ENCODE data around the gene DDR1.
"Not testable (repeated sequence)": the region's sequence is repeated elsewhere in the genome, so short reads cannot be mapped to it uniquely, and the experiment has no call there.

The DDR1 gene

DNA sequence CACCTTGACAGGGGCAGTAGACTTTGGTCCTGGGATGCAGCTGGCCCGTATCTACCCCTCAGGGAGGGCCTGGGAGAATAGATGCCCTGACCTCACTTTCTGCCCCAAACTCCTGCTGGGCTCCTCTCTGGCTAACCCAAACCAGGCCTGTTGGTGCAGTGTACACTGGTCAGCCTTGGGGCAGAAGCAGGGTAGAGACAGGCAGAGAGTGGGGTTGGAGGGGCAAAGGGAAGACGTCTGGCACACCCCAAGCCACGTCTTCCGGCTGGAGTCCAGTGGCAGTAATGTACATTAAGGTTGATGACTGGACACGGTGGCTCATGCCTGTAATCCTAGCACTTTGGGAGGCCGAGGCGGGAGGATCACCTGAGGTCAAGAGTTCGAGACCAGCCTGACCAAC, 9.3 kb downstream of the DDR1 start:
- H3K4me1 Mint-ChIP-seq, result peaks cover 9% of the 10 kb centered on the region

DNA sequence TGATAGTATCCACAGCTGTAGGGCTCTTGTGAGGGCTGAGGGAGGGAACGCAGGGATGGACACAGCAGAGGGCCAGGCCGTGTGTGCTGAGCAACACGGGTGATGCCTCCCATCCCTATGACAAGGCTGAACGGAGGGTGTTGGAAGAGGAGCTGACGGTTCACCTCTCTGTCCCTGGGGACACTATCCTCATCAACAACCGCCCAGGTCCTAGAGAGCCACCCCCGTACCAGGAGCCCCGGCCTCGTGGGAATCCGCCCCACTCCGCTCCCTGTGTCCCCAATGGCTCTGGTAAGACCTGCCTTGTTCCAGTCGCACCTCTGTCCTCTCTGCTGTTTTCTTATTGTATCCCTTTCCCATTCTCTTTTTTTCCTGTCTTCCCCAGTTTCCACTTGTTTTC, 10.1 kb downstream of the DDR1 start:
- no peak for ATAC-seq
- Mint-ChIP-seq H3K4me1 (peaks cover 9% of the 10 kb centered on the region), H3K4me3 (no peak overlapping the region), H3K9me3 (no peaks in the 10 kb centered on the region), H3K36me3 (peaks cover 63% of the 10 kb centered on the region), H3K27ac (no peak overlapping the region), H3K27me3 (no peaks in the 10 kb centered on the region)

More for the DNA sequence above, 9.3 kb downstream of the DDR1 start:
- Mint-ChIP-seq H3K27ac (no peak overlapping the region), H3K9me3 (no peaks in the 10 kb centered on the region), H3K27me3 (no peaks in the 10 kb centered on the region), H3K4me3 (no peak overlapping the region), H3K36me3 (peaks cover 62% of the 10 kb centered on the region)
- no peak for ATAC-seq

DNA sequence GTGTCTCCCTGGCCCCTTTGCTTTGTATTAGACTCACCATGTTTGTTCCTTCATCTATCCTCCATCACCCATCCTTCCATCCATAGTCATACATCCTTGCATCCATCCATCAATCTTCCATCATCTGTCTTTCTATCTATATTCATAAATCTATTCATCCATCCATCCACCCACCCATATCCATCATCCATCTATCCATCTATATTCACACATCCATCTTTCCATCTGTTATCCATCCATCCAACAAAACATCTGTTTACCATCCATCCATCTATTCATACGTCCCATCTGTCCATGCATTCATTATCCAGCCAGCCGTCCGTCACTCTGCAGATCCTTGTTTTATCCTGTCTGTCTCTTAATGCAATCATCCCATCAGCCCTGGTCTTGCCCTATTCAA, 10.6 kb downstream of the DDR1 start:
- no peaks in the 10 kb centered on the region for H3K9me3 Mint-ChIP-seq
- H3K36me3 Mint-ChIP-seq, result peaks cover 63% of the 10 kb centered on the region
- ATAC-seq, result no peak
- no peaks in the 10 kb centered on the region for H3K27me3 Mint-ChIP-seq
- H3K4me1 Mint-ChIP-seq, result peaks cover 6% of the 10 kb centered on the region
- no peak overlapping the region for H3K4me3 Mint-ChIP-seq
- H3K27ac Mint-ChIP-seq, result no peak overlapping the region

DNA sequence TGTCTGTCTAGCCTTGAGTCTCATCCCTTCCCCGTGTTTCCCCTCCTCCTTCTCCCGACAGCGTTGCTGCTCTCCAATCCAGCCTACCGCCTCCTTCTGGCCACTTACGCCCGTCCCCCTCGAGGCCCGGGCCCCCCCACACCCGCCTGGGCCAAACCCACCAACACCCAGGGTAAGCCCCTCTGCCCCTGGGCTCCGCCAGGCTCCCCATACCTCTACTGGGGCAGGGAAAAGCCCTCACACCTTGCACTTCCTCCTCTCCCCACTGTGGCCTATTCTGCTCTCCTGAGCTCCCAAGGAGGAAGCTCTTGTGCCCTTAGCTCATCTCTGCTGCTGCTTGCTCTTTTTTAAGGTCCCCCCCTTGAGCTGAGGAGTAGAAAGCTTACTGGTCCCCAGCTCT, 11.0 kb downstream of the DDR1 start:
- peaks cover 2% of the 10 kb centered on the region for H3K4me1 Mint-ChIP-seq
- ATAC-seq, result no peak
- peak overlapping the region; percentile 69 for H3K27ac Mint-ChIP-seq
- H3K9me3 Mint-ChIP-seq, result no peaks in the 10 kb centered on the region
- no peaks in the 10 kb centered on the region for H3K27me3 Mint-ChIP-seq
- H3K4me3 Mint-ChIP-seq, result no peak overlapping the region
- H3K36me3 Mint-ChIP-seq, result peaks cover 63% of the 10 kb centered on the region

DNA sequence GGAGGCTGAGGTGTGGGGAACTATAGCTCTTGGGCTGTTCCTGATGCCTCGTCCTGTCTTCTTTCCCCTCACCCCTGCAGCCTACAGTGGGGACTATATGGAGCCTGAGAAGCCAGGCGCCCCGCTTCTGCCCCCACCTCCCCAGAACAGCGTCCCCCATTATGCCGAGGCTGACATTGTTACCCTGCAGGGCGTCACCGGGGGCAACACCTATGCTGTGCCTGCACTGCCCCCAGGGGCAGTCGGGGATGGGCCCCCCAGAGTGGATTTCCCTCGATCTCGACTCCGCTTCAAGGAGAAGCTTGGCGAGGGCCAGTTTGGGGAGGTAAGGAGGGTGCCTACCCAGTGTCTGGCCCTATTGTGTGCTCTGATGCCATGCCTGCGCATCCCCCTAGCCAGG, 12.2 kb downstream of the DDR1 start:
- no peak overlapping the region for H3K4me3 Mint-ChIP-seq
- H3K36me3 Mint-ChIP-seq, result peaks cover 60% of the 10 kb centered on the region
- H3K4me1 Mint-ChIP-seq, result no peaks in the 10 kb centered on the region
- no peak for ATAC-seq
- no peak overlapping the region for H3K27ac Mint-ChIP-seq
- H3K9me3 Mint-ChIP-seq, result no peaks in the 10 kb centered on the region
- H3K27me3 Mint-ChIP-seq, result no peaks in the 10 kb centered on the region

DNA sequence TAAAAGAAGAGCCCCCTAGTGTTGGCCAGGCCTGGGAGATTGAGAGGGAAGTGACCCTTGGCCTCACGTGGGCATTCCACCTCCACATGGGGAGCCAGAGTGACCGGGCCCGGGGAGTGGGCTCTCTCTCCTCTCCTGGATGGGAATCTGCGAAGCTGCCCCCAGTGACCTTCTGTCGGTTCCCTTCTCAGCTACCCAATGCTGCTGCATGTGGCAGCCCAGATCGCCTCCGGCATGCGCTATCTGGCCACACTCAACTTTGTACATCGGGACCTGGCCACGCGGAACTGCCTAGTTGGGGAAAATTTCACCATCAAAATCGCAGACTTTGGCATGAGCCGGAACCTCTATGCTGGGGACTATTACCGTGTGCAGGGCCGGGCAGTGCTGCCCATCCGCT, 13.6 kb downstream of the DDR1 start:
- no peak for ATAC-seq
- Mint-ChIP-seq H3K27ac (no peak overlapping the region), H3K27me3 (no peaks in the 10 kb centered on the region), H3K4me1 (peaks cover 8% of the 10 kb centered on the region), H3K36me3 (peaks cover 53% of the 10 kb centered on the region), H3K4me3 (no peak overlapping the region), H3K9me3 (no peaks in the 10 kb centered on the region)

DNA sequence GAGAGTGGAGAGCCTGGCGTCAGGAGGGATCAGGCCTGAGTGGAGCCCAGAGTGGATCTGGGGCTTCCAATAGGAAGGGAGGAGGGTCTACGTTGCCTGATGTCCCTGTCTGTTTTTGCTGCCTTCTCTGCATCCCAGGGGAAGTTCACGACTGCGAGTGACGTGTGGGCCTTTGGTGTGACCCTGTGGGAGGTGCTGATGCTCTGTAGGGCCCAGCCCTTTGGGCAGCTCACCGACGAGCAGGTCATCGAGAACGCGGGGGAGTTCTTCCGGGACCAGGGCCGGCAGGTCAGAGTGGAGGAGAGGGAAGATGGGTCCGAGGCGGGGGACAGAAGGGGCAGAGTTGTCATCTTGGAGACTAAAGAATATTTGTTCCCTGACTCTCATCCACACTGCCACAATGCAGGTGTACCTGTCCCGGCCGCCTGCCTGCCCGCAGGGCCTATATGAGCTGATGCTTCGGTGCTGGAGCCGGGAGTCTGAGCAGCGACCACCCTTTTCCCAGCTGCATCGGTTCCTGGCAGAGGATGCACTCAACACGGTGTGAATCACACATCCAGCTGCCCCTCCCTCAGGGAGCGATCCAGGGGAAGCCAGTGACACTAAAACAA, 14.5 kb downstream of the DDR1 start:
- peaks cover 47% of the 10 kb centered on the region for H3K36me3 Mint-ChIP-seq
- no peaks in the 10 kb centered on the region for H3K27me3 Mint-ChIP-seq
- no peak overlapping the region for H3K4me3 Mint-ChIP-seq
- H3K27ac Mint-ChIP-seq, result no peak overlapping the region
- H3K9me3 Mint-ChIP-seq, result no peaks in the 10 kb centered on the region
- peaks cover 11% of the 10 kb centered on the region for H3K4me1 Mint-ChIP-seq
- ATAC-seq, result no peak

DNA sequence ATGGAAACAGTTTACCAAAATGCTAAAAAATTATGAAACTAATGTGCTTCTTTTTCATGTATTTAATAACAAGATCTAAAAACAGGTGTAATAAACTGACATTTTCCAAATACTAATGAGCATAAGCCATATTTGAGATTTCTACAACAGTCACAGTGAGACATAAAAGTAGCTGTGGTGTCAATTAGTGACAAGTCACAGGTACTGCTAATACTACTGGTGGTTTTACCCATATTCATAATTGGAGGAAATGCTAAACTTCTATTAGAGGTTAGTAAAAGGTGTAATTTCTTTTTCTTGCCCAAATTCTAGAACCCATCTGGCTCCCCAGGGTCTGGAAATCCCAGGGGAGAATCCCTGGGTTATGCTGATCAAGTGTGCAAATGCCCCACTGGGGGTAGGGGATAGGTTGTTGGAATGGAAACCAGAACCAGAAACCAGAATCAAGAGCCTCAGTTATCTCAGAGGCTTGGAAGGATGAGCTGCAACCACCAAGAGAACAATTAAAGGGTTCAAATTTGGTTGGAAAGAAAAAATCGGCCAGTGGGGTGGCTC, 16.6 kb downstream of the DDR1 start:
- Mint-ChIP-seq H3K27me3 (no peaks in the 10 kb centered on the region), H3K4me3 (no peak overlapping the region), H3K9me3 (no peaks in the 10 kb centered on the region), H3K36me3 (peaks cover 28% of the 10 kb centered on the region), H3K4me1 (peaks cover 11% of the 10 kb centered on the region), H3K27ac (no peak overlapping the region)
- no peak for ATAC-seq

DNA sequence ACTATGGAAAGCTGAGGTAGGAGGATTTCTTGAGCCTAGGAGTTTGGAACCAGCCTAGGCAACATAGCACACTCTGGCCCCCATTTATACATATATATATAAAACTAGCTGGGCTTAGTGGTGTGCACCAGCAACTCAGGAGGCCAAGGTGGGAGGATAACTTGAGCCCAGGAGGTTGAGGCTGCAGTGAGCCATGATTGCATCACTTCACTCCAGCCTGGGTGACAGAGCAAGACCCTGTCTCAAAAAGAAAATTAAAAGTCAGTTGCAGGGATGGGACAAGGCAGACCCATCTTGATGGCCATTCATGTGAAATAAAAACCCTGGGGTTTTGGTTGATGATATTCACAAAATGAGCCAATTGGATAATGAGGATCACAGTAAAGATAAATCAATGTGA, 17.1 kb downstream of the DDR1 start:
- no peak for ATAC-seq
- no peaks in the 10 kb centered on the region for H3K9me3 Mint-ChIP-seq
- H3K4me3 Mint-ChIP-seq, result no peak overlapping the region
- no peaks in the 10 kb centered on the region for H3K27me3 Mint-ChIP-seq
- H3K36me3 Mint-ChIP-seq, result peaks cover 25% of the 10 kb centered on the region
- peaks cover 11% of the 10 kb centered on the region for H3K4me1 Mint-ChIP-seq
- H3K27ac Mint-ChIP-seq, result no peak overlapping the region

DNA sequence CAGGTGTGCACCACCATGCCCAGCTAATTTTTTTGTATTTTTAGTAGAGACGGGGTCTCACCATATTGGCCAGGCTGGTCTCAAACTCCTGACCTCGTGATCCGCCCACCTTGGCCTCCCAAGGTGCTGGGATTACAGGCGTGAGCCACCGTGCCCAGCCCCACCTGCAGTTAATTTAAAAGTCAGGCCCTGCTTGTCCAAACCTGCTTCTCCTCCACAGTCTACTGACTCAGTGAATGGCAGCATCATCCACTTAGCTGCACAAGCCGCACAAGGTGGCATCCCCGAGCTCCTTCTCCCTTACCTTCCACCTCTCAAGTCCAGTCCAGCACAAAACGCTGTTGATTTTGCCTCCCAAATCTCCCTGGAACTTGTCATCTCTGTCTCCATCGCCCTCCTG, 17.9 kb downstream of the DDR1 start:
- not testable (repeated sequence) for H3K4me3 Mint-ChIP-seq, H3K9me3 Mint-ChIP-seq, H3K27me3 Mint-ChIP-seq, ATAC-seq
- Mint-ChIP-seq H3K27ac (peak overlapping the region; percentile 62), H3K36me3 (peaks cover 21% of the 10 kb centered on the region), H3K4me1 (peaks cover 11% of the 10 kb centered on the region)

DNA sequence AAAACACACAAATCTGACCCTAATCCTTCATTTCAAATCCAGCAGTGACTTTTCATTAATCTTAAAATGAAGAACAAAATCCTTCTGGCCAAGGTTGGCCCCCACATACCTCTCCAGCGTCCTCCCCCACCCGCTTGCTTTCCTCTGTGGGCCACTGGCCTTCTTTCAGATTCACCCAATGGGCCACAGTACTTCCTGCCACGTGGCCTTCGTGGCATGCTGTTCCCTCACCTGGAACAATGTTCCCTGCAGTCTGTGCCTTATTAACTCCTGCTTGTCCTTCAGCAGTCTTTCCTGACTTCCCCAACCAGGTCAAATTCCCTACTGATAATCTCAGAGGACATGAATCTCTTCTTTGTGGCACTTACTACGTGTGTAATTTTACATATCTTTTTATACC, 18.4 kb downstream of the DDR1 start:
- Mint-ChIP-seq H3K27me3 (no peaks in the 10 kb centered on the region), H3K4me3 (no peak overlapping the region), H3K9me3 (no peaks in the 10 kb centered on the region), H3K36me3 (peaks cover 21% of the 10 kb centered on the region), H3K27ac (peak overlapping the region; percentile 62), H3K4me1 (peaks cover 11% of the 10 kb centered on the region)
- ATAC-seq, result no peak

DNA sequence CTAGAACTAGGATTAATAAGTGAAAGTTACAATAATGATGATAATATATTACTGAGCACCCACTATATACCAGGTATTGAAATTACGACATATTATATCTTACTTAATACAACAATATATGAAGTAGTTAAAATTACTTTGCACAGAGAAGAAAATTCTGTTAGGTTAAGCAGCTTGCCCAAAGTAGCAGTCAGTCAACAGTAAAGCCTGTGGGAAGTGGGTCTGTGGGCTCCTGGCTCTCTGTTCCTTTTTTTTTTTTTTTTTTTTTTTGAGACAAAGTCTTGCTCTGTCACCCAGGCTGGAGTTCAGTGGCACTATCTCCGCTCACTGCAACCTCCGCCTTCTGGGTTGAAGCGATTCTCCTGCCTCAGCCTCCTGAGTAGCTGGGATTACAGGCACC, 18.9 kb downstream of the DDR1 start:
- H3K4me1 Mint-ChIP-seq, result peaks cover 15% of the 10 kb centered on the region
- no peaks in the 10 kb centered on the region for H3K9me3 Mint-ChIP-seq
- peaks cover 18% of the 10 kb centered on the region for H3K36me3 Mint-ChIP-seq
- H3K4me3 Mint-ChIP-seq, result no peak overlapping the region
- no peaks in the 10 kb centered on the region for H3K27me3 Mint-ChIP-seq
- peak overlapping the region; percentile 62 for H3K27ac Mint-ChIP-seq
- no peak for ATAC-seq

DNA sequence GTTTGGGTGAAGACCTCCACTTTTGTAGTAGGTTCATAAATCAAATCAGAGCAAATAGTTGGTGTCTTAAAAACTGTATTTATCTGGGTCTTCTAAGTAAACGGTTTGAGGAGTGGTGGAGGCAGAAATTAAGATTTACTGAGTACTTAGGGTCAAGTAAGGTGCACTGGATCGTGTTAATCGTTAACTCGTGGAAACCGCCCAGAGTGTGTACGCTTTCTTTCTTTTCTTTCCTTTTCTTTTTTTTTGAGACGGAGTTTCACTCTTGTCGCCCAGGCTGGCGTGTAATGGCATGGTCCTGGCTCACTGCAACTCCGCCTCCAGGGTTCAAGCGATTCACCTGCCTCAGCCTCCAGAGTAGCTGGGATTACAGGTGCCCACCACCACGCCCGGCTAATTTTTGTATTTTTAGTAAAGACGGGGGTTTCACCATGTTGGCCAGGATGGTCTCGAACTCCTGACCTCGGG, 23.0 kb downstream of the DDR1 start:
- not testable (repeated sequence) for H3K9me3 Mint-ChIP-seq, ATAC-seq, H3K27me3 Mint-ChIP-seq
- H3K36me3 Mint-ChIP-seq, result peaks cover 17% of the 10 kb centered on the region
- peak overlapping the region; percentile 95 for H3K4me3 Mint-ChIP-seq
- H3K27ac Mint-ChIP-seq, result peak overlapping the region; percentile 72
- H3K4me1 Mint-ChIP-seq, result peaks cover 22% of the 10 kb centered on the region

DNA sequence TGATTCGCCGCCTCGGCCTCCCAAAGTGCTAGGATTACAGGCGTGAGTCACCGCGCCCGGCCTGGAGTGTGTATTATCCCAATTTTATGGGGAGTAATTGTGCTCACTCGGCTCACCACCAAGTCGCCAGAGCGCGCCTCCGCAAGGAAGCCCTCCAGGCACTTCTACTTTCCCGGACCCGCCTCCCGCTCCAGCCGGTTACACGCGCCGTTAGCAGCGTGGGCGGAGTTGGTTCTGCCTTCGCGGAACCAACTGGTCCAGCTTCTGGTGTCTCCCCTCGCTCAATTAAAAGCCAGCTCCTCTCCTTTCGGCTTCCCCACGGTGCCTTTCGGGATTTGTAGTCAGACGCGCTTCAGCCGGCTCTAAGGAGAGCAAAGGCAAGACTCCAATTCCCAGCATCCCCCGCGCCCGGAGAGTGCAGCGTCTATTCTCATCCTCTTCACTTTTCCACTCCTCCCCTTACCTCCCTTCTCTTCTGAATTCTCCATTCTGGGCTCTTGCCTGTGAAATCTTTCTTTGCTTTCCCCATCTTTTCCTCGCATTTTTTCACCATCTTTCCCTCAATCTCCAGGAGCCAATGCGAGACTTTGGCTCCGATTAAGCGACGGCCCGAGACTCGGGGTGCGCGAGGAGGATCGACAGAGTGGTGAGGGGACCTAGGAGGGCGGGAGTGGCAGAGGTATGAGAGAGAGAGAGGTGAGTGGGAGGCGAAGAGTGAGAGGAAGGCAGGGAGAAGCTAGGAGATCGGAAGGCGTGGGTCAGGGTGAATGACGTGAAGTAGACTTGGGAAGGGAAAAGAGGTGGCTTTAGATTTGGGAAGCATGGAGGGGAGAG, 23.7 kb downstream of the DDR1 start, which contains the start of gene GTF2H4:
TSS of gene GTF2H4 (plus strand) at position 450 of the 834 bp plus-strand sequence.
- Mint-ChIP-seq H3K4me1 (peaks cover 16% of the 10 kb centered on the region), H3K36me3 (peaks cover 21% of the 10 kb centered on the region), H3K9me3 (no peaks in the 10 kb centered on the region), H3K27me3 (no peaks in the 10 kb centered on the region), H3K27ac (peak within 1 kb of the TSS; percentile 72), H3K4me3 (peak within 1 kb of the TSS; percentile 95)
- ATAC-seq, result peak; percentile 99

DNA sequence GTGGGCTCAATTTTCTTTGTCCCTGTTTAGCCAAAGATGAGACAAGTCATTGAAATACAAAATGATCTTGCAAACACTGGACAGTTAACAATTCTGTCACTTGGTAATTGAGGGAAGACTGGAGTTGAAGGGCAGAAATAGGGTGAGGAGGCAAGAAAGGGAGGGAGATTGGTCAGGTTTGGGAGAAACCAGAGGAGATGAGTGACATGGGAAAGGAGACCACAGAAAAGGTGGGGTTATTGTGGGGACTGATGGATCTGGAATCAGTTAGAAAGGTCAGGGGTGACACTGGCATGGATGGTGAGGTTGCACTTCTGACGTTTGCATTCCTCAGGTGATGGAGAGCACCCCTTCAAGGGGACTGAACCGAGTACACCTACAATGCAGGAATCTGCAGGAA, 24.4 kb downstream of the DDR1 start:
- H3K27ac Mint-ChIP-seq, result peak overlapping the region; percentile 72
- no peaks in the 10 kb centered on the region for H3K9me3 Mint-ChIP-seq
- H3K4me1 Mint-ChIP-seq, result peaks cover 21% of the 10 kb centered on the region
- ATAC-seq, result no peak
- peak overlapping the region; percentile 95 for H3K4me3 Mint-ChIP-seq
- H3K36me3 Mint-ChIP-seq, result peaks cover 21% of the 10 kb centered on the region
- H3K27me3 Mint-ChIP-seq, result no peaks in the 10 kb centered on the region

DNA sequence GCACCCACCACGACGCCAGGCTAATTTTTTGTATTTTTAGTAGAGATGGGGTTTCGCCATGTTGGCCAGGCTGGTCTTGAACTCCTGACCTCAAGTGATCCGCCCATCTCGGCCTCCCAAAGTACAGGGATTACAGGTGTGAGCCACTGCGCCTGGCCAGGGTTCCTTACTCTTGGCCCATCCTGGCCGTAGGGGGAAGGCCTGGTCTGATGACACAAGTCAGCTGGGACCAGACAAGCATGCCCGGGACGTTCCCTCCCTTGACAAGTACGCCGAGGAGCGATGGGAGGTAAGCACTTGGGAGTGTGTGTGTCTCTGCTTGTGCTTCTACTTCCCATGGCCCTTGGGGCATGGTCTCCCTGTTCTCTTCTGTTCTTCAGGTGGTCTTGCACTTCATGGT, 26.2 kb downstream of the DDR1 start:
- not testable (repeated sequence) for H3K27me3 Mint-ChIP-seq, H3K27ac Mint-ChIP-seq, H3K4me3 Mint-ChIP-seq, H3K9me3 Mint-ChIP-seq, ATAC-seq
- Mint-ChIP-seq H3K4me1 (peaks cover 35% of the 10 kb centered on the region), H3K36me3 (peaks cover 21% of the 10 kb centered on the region)
